ENCODE data around the gene ITPA.

GRCh38 chr20:3181270-3181669, 28.0 kb upstream of the ITPA start:
- TF ChIP-seq CTCF (IDR thresholded peaks at IDR 0.05) (no peak), POLR2A (IDR thresholded peaks at IDR 0.05) (no peak)

All from heart left ventricle (tissue), 13 donors.